SJCRH30 (cell line): ENCODE data around the gene C2CD4A. TPM values are rescaled to one million over a fixed set of nuclear protein-coding genes. Genes with fewer than 3 reads are reported as not detected.

ENCODE experiments used
- DNase-seq, 2 experiments: peaks; one replicate each; pipeline ENCODE4 v3.0.0-alpha.2; 2015 to 2020
- H3K27ac ChIP-seq: fragments of 250-450 bp; sonication (Bioruptor Pico); 2 replicates; pipeline ENCODE4 v1.5.1; 2020; ENCODE audit warnings: mild to moderate bottlenecking, moderate library complexity
- H3K27me3 ChIP-seq: fragments of 250-450 bp; sonication (Bioruptor Pico); 2 replicates; pipeline ENCODE4 v1.5.1; 2020; ENCODE audit warnings: mild to moderate bottlenecking, moderate library complexity
- H3K36me3 ChIP-seq: fragments of 250-450 bp; sonication (Bioruptor Pico); 2 replicates; pipeline ENCODE4 v1.5.1; 2020; ENCODE audit warnings: mild to moderate bottlenecking, moderate library complexity
- H3K4me1 ChIP-seq: fragments of 250-450 bp; sonication (Bioruptor Pico); 2 replicates; pipeline ENCODE4 v1.5.1; 2020; ENCODE audit warnings: mild to moderate bottlenecking, moderate library complexity
- H3K4me3 ChIP-seq: fragments of 250-450 bp; sonication (Bioruptor Pico); 2 replicates; pipeline ENCODE4 v1.5.1; 2020; ENCODE audit warnings: mild to moderate bottlenecking, moderate library complexity
- H3K9me3 ChIP-seq: fragments of 250-450 bp; sonication (Bioruptor Pico); replicated peaks from 2 replicates; pipeline ENCODE4 v1.5.1; 2020; ENCODE audit warnings: mild to moderate bottlenecking, moderate library complexity
- total RNA-seq: library from RNA; depleted of rRNA; stranded (reverse); fragments of >200 nt; shearing (Covaris generic); gene quantifications from 2 replicates; pipeline ENCODE4 v1.2.3, GENCODE V29; 2014

C2CD4A gene
- total RNA-seq, 1 experiment from 2014 or later = 0.04 TPM

- Histone ChIP-seq H3K27ac (no peak overlapping the region), H3K27me3 (no peaks in the 10 kb centered on the region), H3K4me3 (no peak overlapping the region), H3K9me3 (no peaks in the 10 kb centered on the region), H3K36me3 (no peaks in the 10 kb centered on the region), H3K4me1 (peaks cover 4% of the 10 kb centered on the region; the same call in 1 of the 2 replicates)
- peak in 1 of 2 experiments; percentile 24 for DNase-seq
These were observed 38.1 kb downstream of the C2CD4A start for GRCh38 chr15:62104846-62105245.

GRCh38 chr15:62105266-62105665 is 38.5 kb downstream of the C2CD4A start:
- Histone ChIP-seq H3K27ac (no peak overlapping the region), H3K36me3 (no peaks in the 10 kb centered on the region), H3K27me3 (no peaks in the 10 kb centered on the region), H3K9me3 (no peaks in the 10 kb centered on the region), H3K4me3 (no peak overlapping the region), H3K4me1 (peaks cover 4% of the 10 kb centered on the region; the same call in 1 of the 2 replicates)
- DNase-seq = no peak

- Histone ChIP-seq H3K9me3 (no peaks in the 10 kb centered on the region), H3K4me3 (no peak overlapping the region), H3K4me1 (peaks cover 4% of the 10 kb centered on the region; the same call in 1 of the 2 replicates), H3K27ac (no peak overlapping the region), H3K27me3 (no peaks in the 10 kb centered on the region), H3K36me3 (no peaks in the 10 kb centered on the region)
- DNase-seq = no peak
These were observed 39.3 kb downstream of the C2CD4A start for GRCh38 chr15:62106096-62106495.

- no peak for DNase-seq
- no peak overlapping the region for H3K27ac ChIP-seq
- H3K4me3 ChIP-seq = no peak overlapping the region
- no peaks in the 10 kb centered on the region for H3K27me3 ChIP-seq
- H3K4me1 ChIP-seq = peaks cover 4% of the 10 kb centered on the region; the same call in 1 of the 2 replicates
- no peaks in the 10 kb centered on the region for H3K36me3 ChIP-seq
- no peaks in the 10 kb centered on the region for H3K9me3 ChIP-seq
These were observed 40.9 kb downstream of the C2CD4A start for GRCh38 chr15:62107571-62108121.

- H3K9me3 ChIP-seq = no peaks in the 10 kb centered on the region
- DNase-seq = no peak
- no peaks in the 10 kb centered on the region for H3K36me3 ChIP-seq
- no peak overlapping the region for H3K4me3 ChIP-seq
- H3K4me1 ChIP-seq = peaks cover 4% of the 10 kb centered on the region; the same call in 1 of the 2 replicates
- no peaks in the 10 kb centered on the region for H3K27me3 ChIP-seq
- H3K27ac ChIP-seq = no peak overlapping the region
These were observed 41.6 kb downstream of the C2CD4A start for GRCh38 chr15:62108411-62108810.

- no peak overlapping the region for H3K4me3 ChIP-seq
- H3K4me1 ChIP-seq = no peaks in the 10 kb centered on the region; the same call in 1 of the 2 replicates
- no peaks in the 10 kb centered on the region for H3K36me3 ChIP-seq
- no peak overlapping the region for H3K27ac ChIP-seq
- DNase-seq = no peak
- H3K27me3 ChIP-seq = no peaks in the 10 kb centered on the region
- H3K9me3 ChIP-seq = no peaks in the 10 kb centered on the region
These were observed 42.7 kb downstream of the C2CD4A start for GRCh38 chr15:62109437-62109836.

GRCh38 chr15:62109982-62110851 is 43.4 kb downstream of the C2CD4A start:
- Histone ChIP-seq H3K4me3 (no peak overlapping the region), H3K27me3 (no peaks in the 10 kb centered on the region), H3K36me3 (no peaks in the 10 kb centered on the region), H3K27ac (no peak overlapping the region), H3K4me1 (no peaks in the 10 kb centered on the region), H3K9me3 (no peaks in the 10 kb centered on the region)
- DNase-seq = no peak

- H3K27ac ChIP-seq = no peak overlapping the region
- no peak for DNase-seq
- H3K9me3 ChIP-seq = no peaks in the 10 kb centered on the region
- no peak overlapping the region for H3K4me3 ChIP-seq
- H3K4me1 ChIP-seq = no peaks in the 10 kb centered on the region
- no peaks in the 10 kb centered on the region for H3K36me3 ChIP-seq
- no peaks in the 10 kb centered on the region for H3K27me3 ChIP-seq
These were observed 45.3 kb downstream of the C2CD4A start for GRCh38 chr15:62112081-62112480.

GRCh38 chr15:62112616-62113593 is 46.1 kb downstream of the C2CD4A start:
- peak; percentile 16 to 29 for DNase-seq
- Histone ChIP-seq H3K27ac (no peak overlapping the region), H3K9me3 (no peaks in the 10 kb centered on the region), H3K36me3 (no peaks in the 10 kb centered on the region), H3K4me1 (no peaks in the 10 kb centered on the region), H3K27me3 (no peaks in the 10 kb centered on the region), H3K4me3 (no peak overlapping the region)

- Histone ChIP-seq H3K27me3 (no peaks in the 10 kb centered on the region), H3K9me3 (no peaks in the 10 kb centered on the region), H3K27ac (no peak overlapping the region), H3K4me3 (no peak overlapping the region), H3K4me1 (0 out of 2 replicates have a peak, but pooled peaks cover 3% of the 10 kb centered on the region), H3K36me3 (no peaks in the 10 kb centered on the region)
- DNase-seq = no peak
These were observed 49.1 kb downstream of the C2CD4A start for GRCh38 chr15:62115847-62116246.

- no peaks in the 10 kb centered on the region for H3K9me3 ChIP-seq
- no peaks in the 10 kb centered on the region for H3K27me3 ChIP-seq
- 0 out of 2 replicates have a peak, but pooled peaks cover 3% of the 10 kb centered on the region for H3K4me1 ChIP-seq
- no peak for DNase-seq
- H3K4me3 ChIP-seq = peak overlapping the region; percentile 24
- H3K27ac ChIP-seq = peak overlapping the region; percentile 37
- H3K36me3 ChIP-seq = no peaks in the 10 kb centered on the region
These were observed 51.9 kb downstream of the C2CD4A start for GRCh38 chr15:62118520-62119226.

GRCh38 chr15:62119227-62119864 is 52.6 kb downstream of the C2CD4A start:
- Histone ChIP-seq H3K4me1 (0 out of 2 replicates have a peak, but pooled peaks cover 3% of the 10 kb centered on the region), H3K36me3 (no peaks in the 10 kb centered on the region), H3K4me3 (peak overlapping the region; percentile 24), H3K27me3 (no peaks in the 10 kb centered on the region), H3K27ac (peak overlapping the region; percentile 37), H3K9me3 (no peaks in the 10 kb centered on the region)
- peak; percentile 29 to 62 for DNase-seq

- Histone ChIP-seq H3K4me3 (no peak overlapping the region), H3K4me1 (0 out of 2 replicates have a peak, but pooled peaks cover 3% of the 10 kb centered on the region)
- DNase-seq = no peak
These were observed 53.1 kb downstream of the C2CD4A start for GRCh38 chr15:62119874-62120273.

More at GRCh38 chr15:62119874-62120273, 53.1 kb downstream of the C2CD4A start:
- Histone ChIP-seq H3K36me3 (no peaks in the 10 kb centered on the region), H3K27ac (peak overlapping the region; percentile 37), H3K9me3 (no peaks in the 10 kb centered on the region), H3K27me3 (no peaks in the 10 kb centered on the region)
